Astrocyte of the cerebellum (primary cell): ENCODE measurements around the gene DKKL1.

Experiments
- DNase-seq: peaks from one replicate; pipeline ENCODE4 v3.0.0-alpha.2; 2011; ENCODE audit warnings: low read depth
- H3K4me3 ChIP-seq: 2 replicates; pipeline ENCODE4 v1.5.1; 2011; ENCODE audit warnings: mild to moderate bottlenecking, low read depth, low read length, moderate library complexity
- CTCF ChIP-seq: IDR thresholded peaks from 2 replicates; pipeline ENCODE4 v1.5.1; 2012; ENCODE audit warnings: low read length, low read depth, moderate library complexity, mild to moderate bottlenecking; ENCODE audit errors: missing control alignments
- in situ Hi-C: cut with HindIII; loops from 2 replicates; pipeline ENCODE4 v1.10.0; 2017; ENCODE audit warnings: low sequenced_read_pairs

Gene DKKL1

GRCh38 chr19:49409441-49410029, 45.9 kb downstream of the DKKL1 start:
- no peak overlapping the region for H3K4me3 ChIP-seq
- in situ Hi-C loops, result no loop called here
- no peak for TF ChIP-seq CTCF
- DNase-seq, result no peak

GRCh38 chr19:49411681-49412326, 48.1 kb downstream of the DKKL1 start:
- TF ChIP-seq CTCF, result no peak
- in situ Hi-C loops, result no loop called here

GRCh38 chr19:49413348-49413747, 49.7 kb downstream of the DKKL1 start:
- no peak for TF ChIP-seq CTCF
- no peak overlapping the region for H3K4me3 ChIP-seq
- in situ Hi-C loops, result no loop called here
- no peak for DNase-seq

More at GRCh38 chr19:49411681-49412326, 48.1 kb downstream of the DKKL1 start:
- no peak overlapping the region for H3K4me3 ChIP-seq
- no peak for DNase-seq

GRCh38 chr19:49414256-49414655, 50.6 kb downstream of the DKKL1 start:
- in situ Hi-C loops, result no loop called here
- DNase-seq, result no peak
- H3K4me3 ChIP-seq, result no peak overlapping the region
- no peak for TF ChIP-seq CTCF

- H3K4me3 ChIP-seq, result no peak overlapping the region
- DNase-seq, result no peak
- in situ Hi-C loops, result no loop called here
- TF ChIP-seq CTCF, result no peak
Observed at GRCh38 chr19:49415102-49415809, 51.6 kb downstream of the DKKL1 start.

- TF ChIP-seq CTCF, result no peak
- no peak for DNase-seq
- in situ Hi-C loops, result no loop called here
- no peak overlapping the region for H3K4me3 ChIP-seq
Observed at GRCh38 chr19:49415810-49416200, 52.1 kb downstream of the DKKL1 start.
